HEK293 (cell line): ENCODE data around the gene NRIP2.
A peak's percentile ranks its signal among the peaks of the same experiment; 100 is the strongest.
"Not testable (repeated sequence)": the region's sequence is repeated elsewhere in the genome, so short reads cannot be mapped to it uniquely, and the experiment has no call there.

Source experiments
- CTCF ChIA-PET: fragments of 350-600 bp; formaldehyde crosslinking; extraction: SDS; loops from one replicate; lab custom pipeline; 2021; ENCODE audit warnings: antibody characterized with exemption; lab: Yijun Ruan, JAX
- POLR2A ChIA-PET: fragments of 300-600 bp; formaldehyde crosslinking; extraction: SDS; loops from one replicate; lab custom pipeline; 2020; ENCODE audit warnings: antibody characterized with exemption, inconsistent platforms; lab: Yijun Ruan, JAX
- H3K27ac ChIP-seq: fragments of 200-500 bp; sonication (Bioruptor generic); 2 replicates; pipeline ENCODE4 v1.5.1; 2014; ENCODE audit warnings: low read depth, low read length, control low read depth, inconsistent platforms; ENCODE audit errors: extremely low read depth
- H3K36me3 ChIP-seq, 2 experiments: fragments of 200-500 bp in 1 of 2; sonication (Bioruptor generic) in 1 of 2; 1 replicate in 1 of 2; 2 replicates in 1 of 2; pipeline ENCODE4 v1.5.1; 2014 to 2017; ENCODE audit warnings: inconsistent platforms in 2 of 2, low read length in 2 of 2; ENCODE audit not compliant: control insufficient read depth in 2 of 2, insufficient read depth in 1 of 2
- H3K4me1 ChIP-seq: fragments of 200-500 bp; sonication (Bioruptor generic); 2 replicates; pipeline ENCODE4 v1.5.1; 2014; ENCODE audit warnings: mild to moderate bottlenecking, low read length, inconsistent platforms; ENCODE audit not compliant: control insufficient read depth, insufficient read depth
- H3K4me3 ChIP-seq: 2 replicates; pipeline ENCODE4 v1.5.1; 2011; ENCODE audit warnings: low read depth, mild to moderate bottlenecking, control low read depth, low read length, moderate library complexity
- H3K9me3 ChIP-seq: fragments of 200-500 bp; sonication (Bioruptor generic); 2 replicates; pipeline ENCODE4 v1.5.1; 2014; ENCODE audit warnings: low read depth, low read length, inconsistent platforms; ENCODE audit not compliant: control insufficient read depth, insufficient read depth
- GFI1B ChIP-seq: fragments of 450-650 bp; formaldehyde crosslinking; IDR thresholded peaks from 2 replicates; pipeline ENCODE4 v1.5.1; 2016; ENCODE audit warnings: missing biosample characterization, missing genetic modification characterization
- GLIS1 ChIP-seq: fragments of 450-650 bp; formaldehyde crosslinking; IDR thresholded peaks from 2 replicates; pipeline ENCODE4 v1.5.1; 2016; ENCODE audit warnings: missing biosample characterization, missing genetic modification characterization
- GLIS2 ChIP-seq: fragments of 450-650 bp; formaldehyde crosslinking; IDR thresholded peaks from 2 replicates; pipeline ENCODE4 v1.5.1; 2016; ENCODE audit warnings: missing biosample characterization, missing genetic modification characterization
- IKZF3 ChIP-seq: fragments of 450-650 bp; IDR thresholded peaks from 2 replicates; pipeline ENCODE4 v1.5.0; 2018; ENCODE audit warnings: missing biosample characterization, mild to moderate bottlenecking, missing genetic modification characterization, moderate library complexity
- SCRT1 ChIP-seq: fragments of 450-650 bp; formaldehyde crosslinking; IDR thresholded peaks from 2 replicates; pipeline ENCODE4 v1.5.1; 2016; ENCODE audit warnings: missing biosample characterization, missing genetic modification characterization, borderline replicate concordance
- SCRT2 ChIP-seq: fragments of 450-650 bp; formaldehyde crosslinking; IDR thresholded peaks from 2 replicates; pipeline ENCODE4 v1.5.1; 2016; ENCODE audit warnings: missing biosample characterization, missing genetic modification characterization
- WT1 ChIP-seq: fragments of 450-650 bp; formaldehyde crosslinking; IDR thresholded peaks from 2 replicates; pipeline ENCODE4 v1.5.1; 2016; ENCODE audit warnings: missing biosample characterization, missing genetic modification characterization
- ZFP41 ChIP-seq: fragments of 450-650 bp; formaldehyde crosslinking; IDR thresholded peaks from 2 replicates; pipeline ENCODE4 v1.5.1; 2016; ENCODE audit warnings: missing biosample characterization, missing genetic modification characterization, borderline replicate concordance
- ZNF121 ChIP-seq: fragments of 450-650 bp; formaldehyde crosslinking; IDR thresholded peaks from 2 replicates; pipeline ENCODE4 v1.5.1; 2016; ENCODE audit warnings: missing biosample characterization, missing genetic modification characterization
- ZNF155 ChIP-seq: fragments of 450-650 bp; formaldehyde crosslinking; IDR thresholded peaks from 2 replicates; pipeline ENCODE4 v1.5.1; 2016; ENCODE audit warnings: missing biosample characterization, missing genetic modification characterization
- ZNF174 ChIP-seq: fragments of 450-650 bp; formaldehyde crosslinking; IDR thresholded peaks from 2 replicates; pipeline ENCODE4 v1.5.0; 2017; ENCODE audit warnings: missing biosample characterization, mild to moderate bottlenecking, missing genetic modification characterization
- ZNF211 ChIP-seq: fragments of 450-650 bp; formaldehyde crosslinking; IDR thresholded peaks from 2 replicates; pipeline ENCODE4 v1.5.1; 2016; ENCODE audit warnings: low read depth, missing biosample characterization, missing genetic modification characterization
- ZNF248 ChIP-seq: fragments of 450-650 bp; formaldehyde crosslinking; IDR thresholded peaks from 2 replicates; pipeline ENCODE4 v1.5.1; 2017; ENCODE audit warnings: missing biosample characterization, missing genetic modification characterization
- ZNF26 ChIP-seq: fragments of 450-650 bp; formaldehyde crosslinking; IDR thresholded peaks from 2 replicates; pipeline ENCODE4 v1.5.1; 2016; ENCODE audit warnings: missing biosample characterization, missing genetic modification characterization
- ZNF391 ChIP-seq: fragments of 450-650 bp; formaldehyde crosslinking; IDR thresholded peaks from 2 replicates; pipeline ENCODE4 v1.5.1; 2016; ENCODE audit warnings: low read depth, missing biosample characterization, missing genetic modification characterization, borderline replicate concordance
- ZNF394 ChIP-seq: fragments of 450-650 bp; formaldehyde crosslinking; IDR thresholded peaks from 2 replicates; pipeline ENCODE4 v1.5.1; 2016; ENCODE audit warnings: missing biosample characterization, missing genetic modification characterization, mild to moderate bottlenecking, moderate library complexity, borderline replicate concordance
- ZNF580 ChIP-seq: fragments of 450-650 bp; formaldehyde crosslinking; IDR thresholded peaks from 2 replicates; pipeline ENCODE4 v1.5.1; 2016; ENCODE audit warnings: missing biosample characterization, missing genetic modification characterization
- ZSCAN16 ChIP-seq: fragments of 450-650 bp; formaldehyde crosslinking; IDR thresholded peaks from 2 replicates; pipeline ENCODE4 v1.5.1; 2016; ENCODE audit warnings: missing biosample characterization, missing genetic modification characterization

The NRIP2 gene

GRCh38 chr12:2863402-2863801, 28.6 kb upstream of the NRIP2 start:
- CTCF ChIA-PET: interaction anchor here (0.5 to 1.7 kb wide), 6 partner anchors 9 to 171 kb away, joined by 3 to 8 read pairs (median 4); partner anchors contain the start of gene TULP3
- H3K4me1 ChIP-seq, H3K27ac ChIP-seq, H3K9me3 ChIP-seq, H3K4me3 ChIP-seq: not testable (repeated sequence)
- H3K36me3 ChIP-seq: peaks cover 70 to 92% of the 10 kb centered on the region in 2 experiments
- POLR2A ChIA-PET: interaction anchor here (1.3 to 1.5 kb wide), 3 partner anchors 9 to 14 kb away, joined by 4 to 7 read pairs (median 5); partner anchors contain the start of genes FOXM1 and RHNO1
- peak; percentile 89 for TF ChIP-seq ZNF121 (tag by site-specific recombination)

GRCh38 chr12:2862876-2863275, 28.0 kb upstream of the NRIP2 start:
- TF ChIP-seq ZFP41 (tag by site-specific recombination) (no peak), IKZF3 (tag by site-specific recombination) (no peak), ZSCAN16 (no peak), ZNF211 (tag by site-specific recombination) (no peak), ZNF248 (tag by site-specific recombination) (no peak), GFI1B (no peak), ZNF26 (tag by site-specific recombination) (no peak), GLIS2 (no peak), ZNF580 (tag by site-specific recombination) (no peak), ZNF391 (tag by site-specific recombination) (no peak)
- peaks cover 68 to 92% of the 10 kb centered on the region in 2 experiments for H3K36me3 ChIP-seq
- H3K9me3 ChIP-seq: no peaks in the 10 kb centered on the region
- no peak overlapping the region for H3K4me3 ChIP-seq
- CTCF ChIA-PET: interaction anchor here (0.5 to 1.7 kb wide), 5 partner anchors 9 to 172 kb away, joined by 3 to 8 read pairs (median 4); no protein-coding TSS in a partner anchor
- no peak overlapping the region for H3K27ac ChIP-seq
- no peaks in the 10 kb centered on the region for H3K4me1 ChIP-seq
- POLR2A ChIA-PET: interaction anchor here (1.5 kb wide), 2 partner anchors 9 to 14 kb away, joined by 4 to 5 read pairs; partner anchors contain the start of genes FOXM1 and RHNO1

GRCh38 chr12:2860170-2860569, 25.3 kb upstream of the NRIP2 start:
- H3K27ac ChIP-seq: no peak overlapping the region
- no peaks in the 10 kb centered on the region for H3K9me3 ChIP-seq
- H3K36me3 ChIP-seq: peaks cover 43 to 72% of the 10 kb centered on the region in 2 experiments
- peak; percentile 93 for TF ChIP-seq SCRT2 (tag by site-specific recombination)
- TF ChIP-seq ZNF174 (tag by site-specific recombination): no peak
- peak; percentile 88 for TF ChIP-seq SCRT1 (tag by site-specific recombination)
- H3K4me1 ChIP-seq: no peaks in the 10 kb centered on the region
- CTCF ChIA-PET: interaction anchor here (0.6 to 5.3 kb wide), 3 partner anchors 15 to 187 kb away, joined by 3 to 20 read pairs (median 5); no protein-coding TSS in a partner anchor
- H3K4me3 ChIP-seq: no peak overlapping the region
- POLR2A ChIA-PET: no interaction called here

GRCh38 chr12:2858944-2859421, 24.1 kb upstream of the NRIP2 start:
- no peaks in the 10 kb centered on the region for H3K4me1 ChIP-seq
- no peaks in the 10 kb centered on the region for H3K9me3 ChIP-seq
- no peak overlapping the region for H3K27ac ChIP-seq
- peak; percentile 60 for TF ChIP-seq GLIS2
- TF ChIP-seq GLIS1 (tag by site-specific recombination): peak; percentile 86
- 0 out of 2 replicates have a peak, but pooled peaks have one; percentile 30 for TF ChIP-seq WT1
- TF ChIP-seq ZNF155 (tag by site-specific recombination): no peak
- TF ChIP-seq ZNF394 (tag by site-specific recombination): peak; percentile 68; the same call in 1 of the 2 replicates
- ChIA-PET POLR2A (no interaction called here), CTCF (interaction anchor here (5.3 kb wide), 1 partner anchor 13 kb away, joined by 20 read pairs; no protein-coding TSS in a partner anchor)
- peaks cover 42 to 62% of the 10 kb centered on the region in 2 experiments for H3K36me3 ChIP-seq
- no peak overlapping the region for H3K4me3 ChIP-seq
